Ishikawa (cell line): ENCODE measurements around the gene ZNF711.

Experiments
- CEBPB ChIP-seq: IDR thresholded peaks from 2 replicates; pipeline ENCODE4 v1.6.1; 2012
- CREB1 ChIP-seq: IDR thresholded peaks from 2 replicates; pipeline ENCODE4 v1.6.1; 2012; ENCODE audit warnings: low read depth
- EGR1 ChIP-seq: IDR thresholded peaks from 2 replicates; pipeline ENCODE4 v1.6.1; 2012
- EP300 ChIP-seq: IDR thresholded peaks from 2 replicates; pipeline ENCODE4 v1.6.1; 2012; ENCODE audit warnings: borderline replicate concordance
- FOXM1 ChIP-seq: IDR thresholded peaks from 2 replicates; pipeline ENCODE4 v1.6.1; 2012; ENCODE audit warnings: low read depth, borderline replicate concordance
- NFIC ChIP-seq: IDR thresholded peaks from 2 replicates; pipeline ENCODE4 v1.6.1; 2012
- RAD21 ChIP-seq: IDR thresholded peaks from 2 replicates; pipeline ENCODE4 v1.6.1; 2012; ENCODE audit warnings: low read depth
- REST ChIP-seq: IDR thresholded peaks from 2 replicates; pipeline ENCODE4 v1.6.1; 2012; ENCODE audit warnings: low read depth, mild to moderate bottlenecking
- TAF1 ChIP-seq: IDR thresholded peaks from 2 replicates; pipeline ENCODE4 v1.6.1; 2012; ENCODE audit warnings: low read depth, mild to moderate bottlenecking
- TCF12 ChIP-seq: IDR thresholded peaks from 2 replicates; pipeline ENCODE4 v1.6.1; 2012; ENCODE audit warnings: low read depth
- TEAD4 ChIP-seq: IDR thresholded peaks from 2 replicates; pipeline ENCODE4 v1.6.1; 2012
- YY1 ChIP-seq: IDR thresholded peaks from 2 replicates; pipeline ENCODE4 v1.6.1; 2012; ENCODE audit warnings: low read depth
- ZBTB7A ChIP-seq: IDR thresholded peaks from 2 replicates; pipeline ENCODE4 v1.6.1; 2012; ENCODE audit warnings: low read depth
- TF ChIP-seq, protein P1 (sequence below): IDR thresholded peaks from 2 replicates; pipeline ENCODE4 v1.6.1; 2012
- TF ChIP-seq, protein P2 (sequence below): IDR thresholded peaks from 2 replicates; pipeline ENCODE4 v1.6.1; 2012

Gene ZNF711

GRCh38 chrX:85223359-85223758 lies 20.4 kb upstream of the ZNF711 start:
- TF ChIP-seq TEAD4: no peak
- no peak for TF ChIP-seq RAD21
- TF ChIP-seq, protein P1, sequence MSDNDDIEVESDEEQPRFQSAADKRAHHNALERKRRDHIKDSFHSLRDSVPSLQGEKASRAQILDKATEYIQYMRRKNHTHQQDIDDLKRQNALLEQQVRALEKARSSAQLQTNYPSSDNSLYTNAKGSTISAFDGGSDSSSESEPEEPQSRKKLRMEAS: no peak
- TF ChIP-seq REST: no peak
- no peak for TF ChIP-seq NFIC

- TF ChIP-seq CEBPB: peak; percentile 61
- TF ChIP-seq ZBTB7A: no peak
- no peak for TF ChIP-seq EGR1
- no peak for TF ChIP-seq NFIC
- TF ChIP-seq, protein P2, sequence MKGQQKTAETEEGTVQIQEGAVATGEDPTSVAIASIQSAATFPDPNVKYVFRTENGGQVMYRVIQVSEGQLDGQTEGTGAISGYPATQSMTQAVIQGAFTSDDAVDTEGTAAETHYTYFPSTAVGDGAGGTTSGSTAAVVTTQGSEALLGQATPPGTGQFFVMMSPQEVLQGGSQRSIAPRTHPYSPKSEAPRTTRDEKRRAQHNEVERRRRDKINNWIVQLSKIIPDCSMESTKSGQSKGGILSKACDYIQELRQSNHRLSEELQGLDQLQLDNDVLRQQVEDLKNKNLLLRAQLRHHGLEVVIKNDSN: no peak
- TF ChIP-seq YY1: no peak
- no peak for TF ChIP-seq FOXM1
Observed at GRCh38 chrX:85243155-85243554, 636 bp upstream of the ZNF711 start.

DNA sequence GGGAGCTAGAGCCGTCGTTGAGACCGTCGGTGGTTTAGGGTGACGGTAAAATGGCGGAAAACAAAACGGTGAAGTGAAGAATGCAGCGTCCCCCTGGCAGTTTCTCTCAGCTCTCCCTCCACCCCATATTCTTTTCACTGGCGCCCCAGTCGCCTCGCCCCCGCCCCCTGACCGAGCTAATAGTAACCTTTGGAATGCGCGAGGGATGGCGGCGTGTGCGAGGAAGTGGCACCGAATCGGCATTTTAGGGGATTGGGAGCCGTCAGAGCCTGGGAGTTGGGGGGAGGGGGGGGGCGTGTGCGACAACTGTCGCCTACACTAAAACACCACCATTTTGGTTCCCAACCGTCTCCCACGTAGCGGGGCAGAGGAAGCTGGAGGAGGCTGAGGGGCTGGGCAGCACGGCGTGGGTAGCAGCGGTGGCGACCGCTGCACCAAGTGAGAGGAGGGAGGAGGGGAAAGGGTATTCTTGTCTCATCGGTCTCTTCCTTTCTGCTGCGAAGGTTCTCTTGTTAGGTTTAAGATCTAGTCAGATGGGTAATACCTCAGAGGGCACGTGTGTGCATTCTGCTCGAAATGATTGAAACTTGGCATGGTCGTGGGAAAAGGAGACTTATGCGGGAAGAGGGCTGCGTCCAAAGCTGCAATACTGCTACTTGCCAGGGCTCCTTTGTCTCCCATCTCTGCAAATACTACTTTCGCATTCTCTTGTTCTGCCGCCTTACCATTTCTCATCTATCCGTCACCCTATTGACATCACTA lies 840 bp downstream of the ZNF711 start:
- TF ChIP-seq TAF1: no peak
- TF ChIP-seq NFIC: no peak
- TF ChIP-seq ZBTB7A: no peak
- TF ChIP-seq TCF12: no peak
- no peak for TF ChIP-seq CEBPB
- no peak for TF ChIP-seq YY1
- no peak for TF ChIP-seq CREB1
- TF ChIP-seq TEAD4: no peak

GRCh38 chrX:85288992-85289723 lies 45.4 kb downstream of the ZNF711 start:
- TF ChIP-seq NFIC (no peak), YY1 (no peak), TEAD4 (no peak), CREB1 (no peak), TCF12 (no peak), CEBPB (no peak), TAF1 (no peak), EGR1 (no peak), RAD21 (no peak), REST (no peak), ZBTB7A (no peak), FOXM1 (no peak), EP300 (no peak)
- TF ChIP-seq, protein P2: no peak
- TF ChIP-seq, protein P1: no peak

- TF ChIP-seq TEAD4 (no peak), REST (no peak), TAF1 (no peak), CEBPB (no peak), CREB1 (no peak), RAD21 (no peak), NFIC (no peak), ZBTB7A (no peak), EP300 (no peak), FOXM1 (no peak)
- TF ChIP-seq, protein P1: no peak
- TF ChIP-seq, protein P2: no peak
Observed at GRCh38 chrX:85303544-85303943, 59.8 kb downstream of the ZNF711 start.
